Smooth muscle cell of the brain vasculature (primary cell): ENCODE results near the gene AHNAK.
"Not testable (repeated sequence)": the region's sequence is repeated elsewhere in the genome, so short reads cannot be mapped to it uniquely, and the experiment has no call there.

Experiments used
- DNase-seq: peaks from one replicate; pipeline ENCODE4 v3.0.0-alpha.2; 2012; ENCODE audit warnings: low read depth, low spot score

AHNAK gene

DNA sequence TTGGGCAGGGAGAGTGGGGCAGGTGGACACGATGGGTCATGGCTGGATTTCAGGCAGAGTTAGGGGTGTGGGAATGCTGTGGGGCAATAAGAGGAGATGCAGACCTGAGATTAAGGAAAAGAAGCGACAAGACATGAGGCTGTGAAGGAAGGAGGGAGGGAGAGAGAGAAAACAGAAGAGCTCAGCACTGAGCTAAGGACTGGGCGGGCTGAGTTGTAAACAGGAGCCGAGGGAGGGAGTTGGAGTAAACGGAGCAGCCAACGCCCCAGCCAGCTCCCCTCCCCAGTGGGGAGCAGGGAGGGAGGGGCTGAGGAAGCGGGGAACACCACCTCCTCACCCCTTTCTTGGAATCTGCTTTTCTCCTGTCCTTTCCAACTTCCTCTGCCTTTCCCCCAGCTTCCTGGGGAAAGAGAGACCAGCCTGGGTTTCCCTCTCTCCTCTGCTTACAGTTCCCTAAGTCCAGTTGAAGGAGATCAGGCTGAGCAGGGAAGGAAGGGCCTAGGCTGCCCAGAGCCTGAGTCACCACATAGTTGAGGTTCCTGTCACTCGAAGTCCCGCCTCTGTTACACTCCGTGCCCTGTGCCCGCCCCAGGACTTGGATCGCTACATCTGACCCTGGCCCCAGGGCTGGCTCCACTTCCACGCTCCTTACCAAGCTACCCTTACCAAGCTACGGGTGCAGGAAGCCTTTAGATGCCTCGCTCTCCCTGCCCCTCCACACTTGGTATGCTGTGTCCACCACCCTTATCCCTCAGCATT lies 6.7 kb upstream of the AHNAK start:
- no peak for DNase-seq

DNA sequence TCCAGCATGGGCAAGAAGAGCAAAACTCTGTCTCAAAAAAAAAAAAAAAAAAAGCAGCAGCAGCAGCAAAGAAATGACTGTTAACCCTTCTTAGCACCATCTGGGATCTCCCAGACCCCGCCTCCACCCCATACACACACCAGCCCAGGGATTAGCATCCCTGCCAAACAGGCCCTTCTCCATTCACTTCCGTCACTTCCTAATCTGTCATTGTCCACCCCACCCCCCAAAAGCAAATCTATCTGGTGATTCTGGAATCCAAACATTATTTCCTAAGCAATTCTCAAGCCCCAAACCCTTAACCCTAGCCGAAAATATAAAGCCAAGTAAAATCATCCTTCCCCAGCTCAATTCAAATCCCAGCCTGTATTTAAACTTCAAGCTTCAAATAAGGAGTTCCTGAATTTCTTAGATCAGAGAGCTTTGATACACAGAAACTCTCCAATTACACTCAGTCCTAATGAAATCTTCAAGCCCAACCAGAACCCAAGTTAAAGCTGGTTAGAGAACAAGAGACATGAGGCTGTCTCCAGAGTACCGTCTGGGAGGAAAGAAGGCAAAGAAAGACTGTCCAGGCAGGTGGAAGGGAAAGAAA lies 6.0 kb upstream of the AHNAK start:
- DNase-seq, result no peak

DNA sequence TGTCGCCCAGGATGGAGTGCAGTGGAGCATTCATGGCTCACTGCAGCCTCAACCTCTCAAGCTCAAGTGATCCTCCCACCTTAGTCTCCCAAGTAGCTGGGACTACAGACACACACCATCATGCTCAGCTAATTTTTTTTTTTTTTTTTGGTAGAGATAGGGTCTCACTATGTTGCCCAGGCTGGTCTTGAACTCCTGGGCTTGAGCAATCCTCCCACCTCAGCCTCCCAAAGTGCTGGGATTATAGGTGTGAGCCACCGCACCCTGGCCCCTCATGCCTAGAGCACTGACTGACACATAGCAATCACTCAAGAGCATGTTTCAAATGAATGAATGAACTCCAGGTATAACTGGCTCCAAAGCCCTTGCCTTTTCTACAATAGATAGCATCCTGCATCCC lies 3.9 kb upstream of the AHNAK start:
- DNase-seq, result not testable (repeated sequence)

DNA sequence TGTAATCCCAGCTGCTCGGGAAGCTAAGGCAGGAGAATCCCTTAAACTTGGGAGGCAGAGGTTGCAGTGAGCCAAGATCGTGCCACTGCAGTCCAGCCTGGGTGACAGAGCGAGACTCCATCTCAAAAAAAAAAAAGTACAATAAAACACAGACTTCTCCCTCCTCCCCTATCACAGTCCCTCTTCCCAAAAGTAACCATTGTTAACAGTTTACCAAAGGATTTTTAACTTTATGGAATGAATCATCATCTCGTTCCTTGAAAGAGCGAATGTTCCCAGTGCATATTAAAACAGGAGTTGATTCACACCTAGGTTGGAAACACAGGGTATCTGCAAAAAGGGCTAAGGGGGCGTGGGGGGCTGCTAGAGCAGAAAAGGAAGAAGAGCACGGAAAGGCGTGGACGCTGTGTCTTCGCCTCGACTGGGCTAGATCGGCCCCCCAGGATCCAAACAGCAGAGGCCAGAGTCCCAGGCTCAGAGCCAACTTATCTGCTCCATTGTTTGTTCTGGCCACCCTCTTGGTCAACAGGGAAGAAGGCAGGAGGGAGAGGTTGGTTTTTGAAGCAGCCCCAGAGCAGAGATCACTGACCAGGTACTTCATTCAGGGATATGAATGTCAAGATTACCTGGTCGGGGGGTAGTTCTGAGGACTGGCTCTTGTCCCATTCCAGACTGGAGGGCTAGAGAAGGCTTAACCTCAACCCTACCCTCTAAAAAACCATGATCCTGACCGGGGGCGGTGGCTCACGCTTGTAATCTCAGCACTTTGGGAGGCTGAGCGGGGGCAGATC lies 2.1 kb upstream of the AHNAK start:
- DNase-seq, result no peak

DNA sequence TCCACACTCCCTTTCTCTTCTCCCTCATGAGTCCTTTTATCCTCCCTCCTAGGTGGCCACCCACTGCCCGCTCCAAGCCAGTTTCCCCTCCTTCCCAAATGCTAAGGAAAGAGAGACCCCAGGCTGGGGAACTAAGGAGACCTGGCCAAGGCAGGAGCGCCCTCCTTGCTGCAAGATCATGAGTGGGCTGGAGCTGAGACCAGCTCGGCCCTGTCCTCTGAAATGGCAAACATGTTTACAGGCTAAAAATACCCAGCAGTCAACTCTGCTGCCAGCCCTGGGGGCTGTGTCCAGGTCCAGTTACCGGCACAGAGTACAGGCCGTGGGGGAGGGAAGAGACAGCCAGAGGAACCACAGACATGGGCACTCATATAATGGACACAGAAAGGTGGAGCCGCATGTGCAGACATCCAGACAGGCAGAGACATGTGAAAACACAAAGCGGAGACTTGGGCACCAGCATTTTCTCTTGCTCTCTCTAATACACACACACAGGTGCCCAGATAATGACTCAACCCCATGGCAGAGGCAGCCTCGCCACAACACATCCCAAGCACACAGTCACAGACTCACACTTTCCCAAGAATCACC lies 1.2 kb upstream of the AHNAK start:
- no peak for DNase-seq

DNA sequence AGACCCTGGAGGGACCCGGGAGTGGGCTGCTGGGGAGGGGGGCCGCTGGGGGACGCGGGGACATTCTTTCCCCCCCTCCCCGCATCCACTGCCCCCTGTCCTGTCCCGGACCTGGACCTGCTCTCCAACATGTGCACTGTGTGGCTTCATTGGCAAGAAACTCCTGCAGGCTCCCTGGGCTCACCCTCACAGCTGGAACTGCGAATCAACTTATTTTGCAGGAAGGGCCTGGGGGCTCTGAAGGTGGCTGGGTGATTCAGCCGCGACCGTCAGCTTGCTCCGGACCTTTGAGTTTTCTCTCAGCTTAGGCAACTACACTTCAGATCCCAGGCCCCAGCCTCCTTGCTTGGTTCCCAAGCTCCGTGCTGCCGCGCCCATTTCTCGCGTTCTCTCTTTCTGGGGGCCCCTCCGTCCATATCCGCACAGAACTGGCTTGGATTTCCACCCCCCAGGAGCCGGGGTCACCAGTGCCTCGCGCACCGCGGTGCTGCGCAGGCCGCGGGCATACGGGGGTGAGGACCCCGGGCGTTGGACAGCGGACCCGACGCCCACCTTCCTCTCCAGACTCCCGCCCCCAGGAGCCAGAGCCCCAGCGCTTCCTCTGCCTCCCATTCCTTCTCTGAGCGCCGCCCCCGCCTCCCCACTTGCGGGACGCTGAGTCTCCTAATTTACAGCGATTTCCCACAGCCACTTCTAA lies 471 bp upstream of the AHNAK start:
- no peak for DNase-seq

DNA sequence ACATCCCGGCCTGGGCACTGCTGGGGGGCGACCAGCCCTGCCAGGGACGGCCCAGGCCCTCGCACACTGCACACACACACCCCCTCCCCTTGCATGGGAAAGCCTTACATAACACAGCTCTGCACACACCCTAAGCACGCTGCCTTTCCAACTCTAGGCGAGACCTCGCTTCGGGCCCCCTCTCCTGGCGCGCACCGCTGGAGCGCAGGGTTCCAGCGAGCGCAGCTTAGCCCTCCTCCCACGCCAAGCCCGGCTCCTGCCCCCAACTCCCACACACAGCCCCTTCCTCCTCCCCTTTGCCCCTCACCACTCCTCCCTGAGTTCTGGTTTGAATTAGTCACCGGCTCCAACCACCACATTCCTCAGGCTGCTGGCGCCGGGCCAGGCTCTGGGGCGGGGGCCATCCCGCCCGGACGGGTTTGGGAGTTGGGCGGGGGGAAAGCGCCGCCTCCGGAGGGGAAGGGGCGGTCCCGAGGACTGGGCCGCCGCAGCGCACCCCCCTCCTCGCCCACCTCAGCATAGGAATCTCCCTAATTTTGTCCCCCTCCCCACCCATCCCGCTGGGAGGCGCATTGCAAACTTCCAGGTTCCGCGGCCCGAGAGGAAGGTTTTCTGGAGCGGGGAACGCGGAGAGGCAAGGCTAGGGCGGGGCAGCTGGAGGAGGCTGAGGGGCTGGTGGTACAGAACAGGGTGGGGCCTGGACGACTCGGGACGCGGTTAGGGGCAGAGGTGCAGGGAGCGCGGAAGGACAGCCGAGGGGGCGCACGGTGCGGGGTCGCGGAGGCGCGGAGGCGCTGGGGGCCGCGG lies 966 bp downstream of the AHNAK start:
- DNase-seq, result peak; percentile 83

DNA sequence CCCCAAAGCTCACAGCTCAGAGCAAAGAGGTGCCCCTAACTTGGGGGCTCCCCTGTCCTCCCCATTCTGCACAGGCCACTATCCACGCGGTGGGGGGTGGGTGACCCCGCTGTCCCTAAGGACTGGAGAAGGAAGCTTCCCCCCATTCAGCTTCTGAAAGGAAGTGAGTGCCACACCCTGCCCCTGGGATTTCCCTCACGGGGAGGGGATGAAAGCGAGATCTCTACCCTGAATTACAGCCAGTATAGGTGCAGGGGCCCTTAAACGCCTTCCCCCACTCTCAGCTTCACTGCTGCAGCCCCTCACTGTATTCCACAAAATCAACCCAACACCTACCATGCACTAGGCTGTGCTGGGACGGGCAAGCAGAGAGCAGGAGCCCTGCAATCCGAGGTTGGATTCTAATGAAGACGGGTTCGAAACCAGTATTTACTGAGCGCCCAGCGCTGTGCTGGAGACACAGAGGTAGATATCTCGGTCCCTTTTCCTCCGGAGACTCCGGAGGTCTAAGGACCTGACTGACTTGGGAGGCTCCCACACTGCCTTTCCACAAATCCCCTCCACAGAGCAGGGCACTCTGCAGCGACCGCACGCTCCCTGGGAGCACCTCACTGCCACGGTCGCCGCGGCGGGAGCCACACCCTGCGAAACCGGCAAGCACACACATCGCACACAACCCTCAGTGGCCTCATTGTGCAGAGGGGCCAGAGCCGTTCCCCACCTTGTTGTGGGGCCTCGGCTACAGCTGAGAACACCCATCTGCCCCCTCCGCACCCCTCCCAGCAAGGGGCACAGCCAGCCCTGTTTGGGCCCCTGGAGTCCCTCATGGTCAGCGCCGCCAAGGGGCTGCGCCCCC lies 1.8 kb downstream of the AHNAK start:
- DNase-seq, result no peak

DNA sequence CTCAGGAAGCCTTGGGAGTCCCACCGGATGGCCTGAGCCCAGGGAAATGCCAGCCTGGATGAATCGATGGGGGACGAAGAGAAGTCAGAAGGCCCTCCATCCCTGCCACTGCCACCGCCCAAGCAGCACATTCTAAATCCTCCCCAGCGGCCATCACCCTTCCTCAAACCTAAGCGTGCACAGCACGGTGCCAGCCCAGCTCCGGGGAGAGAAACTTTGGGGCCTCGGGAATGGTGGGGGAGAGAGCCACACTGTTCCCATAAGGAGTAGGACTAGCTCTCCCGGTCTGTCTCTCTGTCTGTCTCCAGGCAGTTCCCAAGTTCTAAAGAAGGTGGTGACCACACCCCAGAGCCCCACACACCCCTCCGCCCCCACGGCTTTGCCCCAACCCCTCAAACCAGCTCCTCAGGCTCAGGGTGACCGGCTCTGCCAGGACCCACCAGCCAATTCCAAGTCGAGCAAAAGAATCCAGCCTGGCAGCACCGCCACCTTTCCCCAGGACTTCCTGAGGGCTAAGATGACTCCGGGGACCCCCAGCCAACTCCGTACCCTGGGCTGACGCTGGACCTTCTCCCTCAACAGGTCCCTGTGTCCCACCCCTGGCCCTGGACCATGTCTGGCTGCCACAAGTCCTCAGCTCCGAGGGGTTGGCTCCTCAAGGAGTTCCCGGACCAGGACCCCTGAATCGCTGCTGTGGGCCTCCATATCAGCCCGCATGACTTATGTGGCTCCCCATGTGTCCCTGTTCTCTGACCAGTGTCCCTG lies 2.7 kb downstream of the AHNAK start:
- no peak for DNase-seq

DNA sequence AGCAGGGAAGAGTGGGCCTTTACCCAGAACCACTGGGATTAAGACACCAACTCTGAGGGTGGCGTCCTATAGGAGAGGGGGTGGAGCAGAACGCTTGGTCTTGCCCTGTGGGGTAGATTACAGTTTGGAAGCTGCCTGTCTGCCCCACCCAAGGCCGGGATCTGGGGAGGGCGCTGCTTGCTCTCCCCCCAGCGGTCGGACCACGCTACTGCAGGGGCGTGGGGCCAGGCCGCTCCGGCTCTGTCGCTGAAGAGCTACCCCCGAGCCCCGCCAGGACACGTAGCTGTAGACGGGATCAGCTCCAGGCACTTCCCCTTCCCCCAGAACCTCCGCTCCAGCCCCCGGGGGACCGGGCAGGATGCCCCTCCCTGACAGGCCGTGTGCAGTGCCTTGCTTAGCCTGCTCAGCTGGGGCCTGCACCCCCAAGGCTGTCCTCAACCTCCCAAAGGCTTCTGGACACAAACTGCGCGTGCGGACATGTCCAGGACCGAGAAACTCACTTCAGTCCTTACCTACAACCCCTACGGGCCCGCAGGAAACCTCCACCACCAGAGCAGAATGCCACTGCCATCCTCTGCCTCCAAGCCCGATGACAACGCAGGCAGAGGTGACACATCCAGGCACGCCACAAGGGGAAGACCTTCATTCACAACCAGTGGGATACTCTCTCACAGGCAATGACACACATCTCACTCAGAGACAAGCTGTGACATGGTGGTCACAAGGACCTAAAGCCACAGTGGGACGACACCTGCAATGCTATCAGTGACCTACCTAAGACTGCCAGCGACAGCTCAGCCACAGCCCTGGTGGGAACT lies 3.6 kb downstream of the AHNAK start:
- DNase-seq, result no peak

DNA sequence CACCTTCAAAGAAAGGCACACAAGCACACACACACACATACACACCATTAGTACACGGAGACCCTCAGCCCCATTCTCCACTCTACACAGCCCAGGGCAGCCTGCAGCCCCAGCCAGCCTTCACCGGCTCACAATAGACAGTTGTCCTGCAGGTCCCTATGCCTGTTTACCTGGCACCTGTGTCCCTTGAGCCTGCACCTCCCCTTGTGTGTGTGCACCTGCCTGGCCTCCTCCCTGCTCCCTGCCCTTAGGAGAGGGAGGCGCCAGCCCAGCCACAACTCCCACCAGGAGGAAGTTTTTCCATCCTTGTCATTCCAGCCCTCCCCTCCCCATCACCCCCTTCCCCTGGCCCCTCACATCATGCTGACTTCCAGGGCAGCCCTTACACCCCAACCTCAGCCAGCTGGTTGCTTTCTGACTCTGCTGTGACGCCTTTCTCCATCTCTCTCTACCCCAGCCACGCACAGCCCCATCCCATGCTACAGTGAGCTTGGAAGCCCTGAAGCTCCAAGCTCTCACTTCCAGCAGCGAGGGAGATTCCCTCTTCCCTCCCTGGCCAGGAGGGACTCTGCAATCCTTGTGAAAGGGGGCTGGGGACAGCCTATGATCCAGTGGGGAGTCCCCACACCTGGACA lies 4.4 kb downstream of the AHNAK start:
- no peak for DNase-seq

DNA sequence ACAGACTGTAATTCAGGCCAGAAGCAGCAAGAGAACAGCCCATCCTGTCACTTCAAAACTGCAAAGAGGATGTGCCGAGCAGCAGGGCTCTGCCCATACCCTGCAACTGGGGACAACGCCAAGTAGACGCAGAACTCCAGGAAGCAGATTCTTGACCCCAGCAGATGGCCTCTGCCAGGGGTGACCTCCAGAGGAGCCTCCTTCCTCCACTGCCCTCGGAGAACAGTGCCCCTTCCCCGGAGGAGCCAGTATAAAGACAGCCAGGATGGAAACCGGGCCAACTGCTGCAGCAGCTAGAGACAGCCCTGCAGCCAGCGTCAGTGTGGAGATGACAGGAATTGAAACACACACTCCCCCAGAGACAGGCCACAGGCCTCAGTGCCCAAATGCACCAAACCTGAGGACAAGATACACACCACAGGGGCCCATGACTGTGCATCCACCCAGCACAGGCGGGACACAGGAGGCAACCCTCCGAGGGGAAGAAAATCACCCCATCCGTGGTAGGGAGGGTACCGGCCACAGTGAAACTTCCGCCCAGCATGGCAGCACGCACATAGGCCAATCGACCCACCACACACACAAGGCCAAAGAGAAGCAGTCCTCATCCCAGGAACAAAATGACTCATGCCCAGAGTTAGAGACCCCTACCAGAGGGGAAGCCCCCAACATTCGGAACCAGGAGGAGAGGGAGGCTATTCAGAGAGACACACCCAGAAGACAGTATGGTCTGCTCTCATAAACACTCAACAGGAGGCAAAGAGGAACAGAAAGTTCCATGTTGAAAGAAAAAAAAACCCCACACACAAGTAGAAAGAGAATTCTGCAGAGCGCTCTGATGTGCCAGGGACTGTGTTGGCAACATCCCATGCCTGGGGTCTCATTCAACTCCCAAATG lies 5.6 kb downstream of the AHNAK start:
- DNase-seq, result no peak

DNA sequence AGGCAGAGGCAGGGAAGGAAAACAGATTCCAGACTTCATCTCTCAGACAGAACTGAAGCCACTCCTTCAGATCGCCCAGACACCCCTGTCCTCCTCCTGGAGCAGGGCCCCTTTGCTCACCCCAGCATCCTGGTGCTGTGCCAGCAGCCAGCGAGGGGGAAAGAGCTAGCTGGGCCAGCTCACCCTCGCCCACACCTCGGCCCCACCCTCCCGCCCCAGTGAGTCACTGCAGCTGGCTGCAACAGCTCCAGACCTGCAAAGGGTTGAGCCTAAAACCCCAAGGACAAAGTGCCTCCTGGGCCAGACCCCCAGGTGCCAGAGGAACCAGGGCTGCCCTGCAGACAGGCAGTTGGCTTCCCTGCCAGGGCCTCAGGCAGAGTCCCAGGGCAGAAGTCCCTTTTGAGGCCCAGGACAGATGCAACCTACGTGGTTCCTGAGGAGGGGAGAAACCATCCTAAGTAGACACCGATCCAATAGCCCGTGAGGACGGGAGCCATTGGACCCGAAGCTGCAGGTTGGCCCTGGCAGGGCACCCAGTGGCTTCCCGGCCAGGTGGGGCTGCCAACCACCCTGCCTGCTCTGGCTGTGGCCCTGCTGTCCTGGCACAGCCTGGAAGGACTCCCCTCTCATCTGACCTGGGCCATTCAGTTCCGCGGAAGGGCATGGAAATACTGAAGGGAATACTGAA lies 7.2 kb downstream of the AHNAK start:
- peak; percentile 76 for DNase-seq

DNA sequence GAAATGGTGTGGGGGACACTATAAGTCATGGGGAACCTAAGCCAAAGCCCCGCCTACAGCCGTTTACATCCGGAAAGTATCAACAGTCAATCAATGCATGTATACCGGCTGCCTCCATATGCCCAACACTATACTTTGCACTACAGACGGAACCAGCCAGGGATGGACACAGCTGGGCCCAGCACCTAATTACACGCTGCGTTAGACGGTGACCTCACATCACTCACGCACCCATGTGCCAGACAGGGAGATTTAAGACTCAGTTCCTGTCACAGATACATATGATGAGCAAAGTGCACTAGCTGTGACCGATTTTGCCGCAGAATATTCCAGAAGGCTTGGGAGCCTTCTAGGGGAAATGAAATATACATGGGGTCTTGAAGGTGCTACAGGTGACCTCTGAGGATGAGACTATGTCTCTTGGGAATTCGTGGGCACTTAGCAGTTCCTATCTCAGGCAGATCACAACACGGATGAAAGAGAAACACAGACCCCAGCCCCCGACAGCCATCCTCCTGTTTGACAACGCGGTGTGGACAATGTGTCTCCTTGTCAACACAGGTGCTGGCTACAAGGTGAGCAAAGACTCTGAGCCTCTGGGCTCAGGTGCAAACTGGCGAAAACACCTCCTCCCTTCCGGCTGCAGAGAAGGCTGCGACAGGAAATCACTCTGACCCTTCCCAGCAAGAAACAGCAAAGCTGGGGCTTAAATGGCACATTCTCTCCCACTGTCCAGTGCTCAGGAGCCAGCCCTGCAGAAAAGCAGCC lies 8.0 kb downstream of the AHNAK start:
- no peak for DNase-seq

DNA sequence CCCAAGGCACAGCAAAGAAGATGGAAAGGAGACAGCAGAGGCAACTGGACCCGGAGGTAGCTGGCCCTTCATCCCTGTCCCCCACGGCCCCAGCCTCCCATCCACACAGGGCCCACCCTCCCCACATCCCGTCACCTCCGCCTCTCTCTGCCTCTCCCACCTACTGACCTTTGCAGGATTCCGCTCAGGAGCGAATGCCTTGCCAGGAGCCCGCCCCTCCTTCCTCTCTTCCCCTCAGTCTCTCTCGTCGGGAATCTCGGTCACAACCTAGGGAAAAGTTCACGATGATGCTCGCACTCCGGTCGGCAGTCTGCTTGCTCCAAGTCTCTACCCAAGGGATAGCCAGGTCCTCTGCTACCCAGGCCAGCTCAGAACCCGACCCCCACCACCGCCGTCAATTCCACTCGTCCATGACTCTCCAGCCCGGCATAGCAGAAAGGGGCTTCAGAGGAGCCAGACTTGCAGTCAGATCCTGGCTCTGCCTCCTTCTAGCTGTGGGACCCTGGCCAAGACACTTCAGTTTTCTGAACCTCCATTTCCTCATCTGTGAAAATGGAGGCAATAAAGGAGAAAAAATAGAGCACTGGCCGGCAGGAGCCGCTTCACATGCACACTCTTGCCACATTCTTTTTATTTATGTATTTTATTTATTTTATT lies 10.2 kb downstream of the AHNAK start:
- DNase-seq, result no peak
